Suprapubic skin (tissue), 3 donors: ENCODE results near the gene SLC9A7.

Experiments
- EP300 ChIP-seq: sonication (generic); formaldehyde crosslinking; IDR thresholded peaks from one replicate; pipeline ENCODE4 v1.6.1; 2017; ENCODE audit warnings: antibody characterized with exemption
- POLR2A ChIP-seq, 2 donors: fragments of 450-650 bp; IDR thresholded peaks; one replicate each; pipeline ENCODE4 v1.6.1; 2017; ENCODE audit warnings: antibody characterized with exemption in 2 of 2, mild to moderate bottlenecking in 2 of 2, moderate library complexity in 2 of 2
- TF ChIP-seq, protein P1 (sequence below), 2 donors: fragments of 200-600 bp in 1 of 2; fragments of 450-650 bp in 1 of 2; sonication (generic) in 1 of 2; IDR thresholded peaks; one replicate each; pipeline ENCODE4 v1.5.1; 2016 to 2019; ENCODE audit warnings: antibody characterized with exemption in 2 of 2, mild to moderate bottlenecking in 1 of 2, moderate library complexity in 1 of 2

DNA sequence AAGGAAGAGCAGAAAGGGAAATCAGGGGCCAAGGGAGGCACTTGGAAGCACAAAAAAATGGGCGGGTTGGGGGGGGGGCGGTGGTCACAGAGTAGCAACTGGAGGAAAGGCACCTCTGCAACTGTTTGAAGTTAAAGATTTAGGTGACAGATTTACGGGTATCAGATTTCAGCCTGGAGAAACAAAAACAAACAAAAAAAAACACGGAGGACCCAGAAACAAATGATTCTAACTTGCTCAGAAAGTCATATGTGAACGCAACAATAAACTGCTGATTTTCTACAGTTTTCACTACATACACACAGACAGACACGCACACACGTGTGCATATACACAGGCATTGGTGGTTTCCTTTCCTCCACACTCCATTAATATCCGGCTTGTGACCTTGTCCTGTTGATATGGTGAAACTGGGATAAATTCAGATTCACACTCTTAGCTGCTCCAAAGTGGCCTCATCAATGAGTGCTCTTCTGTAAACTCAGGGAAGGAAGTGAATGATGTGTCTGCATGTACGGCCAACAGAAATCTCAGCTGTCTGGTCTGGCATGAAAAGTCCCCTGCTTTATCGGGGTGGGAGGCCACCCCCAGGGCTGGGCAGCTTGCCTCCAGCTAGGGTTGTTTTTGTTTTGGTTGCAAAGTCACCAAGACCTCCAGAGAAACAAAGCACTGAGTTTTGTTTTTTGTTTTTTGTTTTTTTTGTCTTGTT is 131.1 kb downstream of the SLC9A7 start:
- TF ChIP-seq POLR2A (IDR thresholded peaks at IDR 0.05) (no peak), EP300 (no peak)
- TF ChIP-seq, protein P1, sequence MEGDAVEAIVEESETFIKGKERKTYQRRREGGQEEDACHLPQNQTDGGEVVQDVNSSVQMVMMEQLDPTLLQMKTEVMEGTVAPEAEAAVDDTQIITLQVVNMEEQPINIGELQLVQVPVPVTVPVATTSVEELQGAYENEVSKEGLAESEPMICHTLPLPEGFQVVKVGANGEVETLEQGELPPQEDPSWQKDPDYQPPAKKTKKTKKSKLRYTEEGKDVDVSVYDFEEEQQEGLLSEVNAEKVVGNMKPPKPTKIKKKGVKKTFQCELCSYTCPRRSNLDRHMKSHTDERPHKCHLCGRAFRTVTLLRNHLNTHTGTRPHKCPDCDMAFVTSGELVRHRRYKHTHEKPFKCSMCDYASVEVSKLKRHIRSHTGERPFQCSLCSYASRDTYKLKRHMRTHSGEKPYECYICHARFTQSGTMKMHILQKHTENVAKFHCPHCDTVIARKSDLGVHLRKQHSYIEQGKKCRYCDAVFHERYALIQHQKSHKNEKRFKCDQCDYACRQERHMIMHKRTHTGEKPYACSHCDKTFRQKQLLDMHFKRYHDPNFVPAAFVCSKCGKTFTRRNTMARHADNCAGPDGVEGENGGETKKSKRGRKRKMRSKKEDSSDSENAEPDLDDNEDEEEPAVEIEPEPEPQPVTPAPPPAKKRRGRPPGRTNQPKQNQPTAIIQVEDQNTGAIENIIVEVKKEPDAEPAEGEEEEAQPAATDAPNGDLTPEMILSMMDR (IDR thresholded peaks at IDR 0.05), result no peak
